T follicular helper cell (primary cell): ENCODE data around the gene RNF138.
"Not testable (repeated sequence)": the region's sequence is repeated elsewhere in the genome, so short reads cannot be mapped to it uniquely, and the experiment has no call there.

ENCODE experiments used
- DNase-seq: peaks from one replicate; pipeline ENCODE4 v3.0.0-alpha.2; 2020; ENCODE audit warnings: low read depth
- total RNA-seq, 2 experiments: gene quantifications; one replicate each; lab custom pipeline; 2026; lab: John Stamatoyannopoulos, UW

RNF138 gene
- 45.9 to 57.5 reads per million in 2 experiments for total RNA-seq

GRCh38 chr18:32091724-32092421, at the start of gene RNF138:
RNF138 (plus strand) TSS chr18:32091874; CDS start chr18:32092777, 903 bp downstream.
- DNase-seq: peak; percentile 85

GRCh38 chr18:32042337-32042736, 49.3 kb upstream of the RNF138 start:
- no peak for DNase-seq

- no peak for DNase-seq
Measured at GRCh38 chr18:32048507-32049091, 43.1 kb upstream of the RNF138 start.

- DNase-seq: no peak
Measured at GRCh38 chr18:32049393-32050171, 42.1 kb upstream of the RNF138 start.

GRCh38 chr18:32056613-32057358, 34.9 kb upstream of the RNF138 start:
- DNase-seq: no peak

GRCh38 chr18:32057624-32058165, 34.0 kb upstream of the RNF138 start:
- no peak for DNase-seq

- DNase-seq: no peak
Measured at GRCh38 chr18:32060026-32060425, 31.6 kb upstream of the RNF138 start.

- no peak for DNase-seq
Measured at GRCh38 chr18:32067375-32068167, 24.1 kb upstream of the RNF138 start.

- DNase-seq: no peak
Measured at GRCh38 chr18:32072321-32072720, 19.4 kb upstream of the RNF138 start.

- DNase-seq: no peak
Measured at GRCh38 chr18:32074206-32074605, 17.5 kb upstream of the RNF138 start.

- DNase-seq: no peak
Measured at GRCh38 chr18:32078845-32079244, 12.8 kb upstream of the RNF138 start.

- no peak for DNase-seq
Measured at GRCh38 chr18:32081881-32082280, 9.8 kb upstream of the RNF138 start.

GRCh38 chr18:32083781-32084180, 7.9 kb upstream of the RNF138 start:
- no peak for DNase-seq

- DNase-seq: no peak
Measured at GRCh38 chr18:32086881-32087280, 4.8 kb upstream of the RNF138 start.

- DNase-seq: not testable (repeated sequence)
Measured at GRCh38 chr18:32090831-32091230, 843 bp upstream of the RNF138 start.

GRCh38 chr18:32091325-32091723, 350 bp upstream of the RNF138 start:
- DNase-seq: no peak

GRCh38 chr18:32092422-32093101, 888 bp downstream of the RNF138 start:
- peak; percentile 100 for DNase-seq

- DNase-seq: no peak
Measured at GRCh38 chr18:32093102-32093511, 1.4 kb downstream of the RNF138 start.

GRCh38 chr18:32093523-32093922, 1.8 kb downstream of the RNF138 start:
- no peak for DNase-seq

GRCh38 chr18:32095192-32095899, 3.7 kb downstream of the RNF138 start:
- DNase-seq: no peak
